CD4-positive, alpha-beta memory T cell (primary cell): ENCODE measurements around the gene SLC35F2. TPM values are rescaled to one million over a fixed set of nuclear protein-coding genes. Genes with fewer than 3 reads are reported as not detected.
A peak's percentile ranks its signal among the peaks of the same experiment; 100 is the strongest.
"Not testable (repeated sequence)": the region's sequence is repeated elsewhere in the genome, so short reads cannot be mapped to it uniquely, and the experiment has no call there.

Experiments
- CTCF ChIA-PET: fragments of 350-600 bp; sonication (Branson Sonifier 250); formaldehyde crosslinking; loops from one replicate; lab custom pipeline; 2021; ENCODE audit warnings: inconsistent platforms; ENCODE audit not compliant: partially characterized antibody; lab: Charles Lee
- POLR2A ChIA-PET: fragments of 350-600 bp; sonication (Branson Sonifier 250); formaldehyde crosslinking; loops from one replicate; lab custom pipeline; 2021; ENCODE audit not compliant: partially characterized antibody; lab: Charles Lee
- DNase-seq, 5 donors: peaks; one replicate each; pipeline versions ENCODE4 v3.0.0 to v3.0.0-alpha.2; 2020 to 2022; ENCODE audit warnings: mixed read lengths in 1 of 5
- H3K27ac ChIP-seq: one replicate; pipeline ENCODE4 v1.7.0; 2013; ENCODE audit warnings: low read depth, low read length
- H3K27me3 ChIP-seq: 2 replicates; pipeline ENCODE4 v1.7.0; 2013; ENCODE audit warnings: mild to moderate bottlenecking, low read length, moderate library complexity; ENCODE audit not compliant: insufficient read depth
- H3K36me3 ChIP-seq: 2 replicates; pipeline ENCODE4 v1.7.0; 2013; ENCODE audit warnings: mild to moderate bottlenecking, low read length, moderate library complexity; ENCODE audit not compliant: insufficient read depth
- H3K4me1 ChIP-seq: 2 replicates; pipeline ENCODE4 v1.7.0; 2013; ENCODE audit warnings: mild to moderate bottlenecking, low read length, moderate library complexity; ENCODE audit not compliant: insufficient read depth
- H3K4me3 ChIP-seq, 2 donors: one replicate each; pipeline ENCODE4 v1.7.0; 2013; ENCODE audit warnings: low read length in 2 of 2, mild to moderate bottlenecking in 1 of 2
- H3K9me3 ChIP-seq, 2 donors: one replicate each; pipeline ENCODE4 v1.7.0; 2013; ENCODE audit warnings: low read length in 2 of 2, control low read depth in 1 of 2; ENCODE audit not compliant: control insufficient read depth in 1 of 2
- H3K27ac Mint-ChIP-seq, 7 donors: one replicate each; pipeline ENCODE4 v1.8.0; 2020 to 2021; ENCODE audit warnings: mixed read lengths in 7 of 7, mild to moderate bottlenecking in 6 of 7, inconsistent platforms in 3 of 7, moderate library complexity in 3 of 7
- H3K27me3 Mint-ChIP-seq, 2 donors: one replicate each; pipeline ENCODE4 v1.8.0; 2020 to 2021; ENCODE audit warnings: mixed read lengths in 2 of 2
- H3K36me3 Mint-ChIP-seq, 2 donors: one replicate each; pipeline ENCODE4 v1.8.0; 2020 to 2021; ENCODE audit warnings: mixed read lengths in 2 of 2, inconsistent platforms in 1 of 2, mild to moderate bottlenecking in 1 of 2
- H3K4me1 Mint-ChIP-seq, 4 donors: one replicate each; pipeline ENCODE4 v1.8.0; 2020 to 2021; ENCODE audit warnings: mixed read lengths in 4 of 4, mild to moderate bottlenecking in 1 of 4
- H3K4me3 Mint-ChIP-seq, 8 donors: one replicate each; pipeline ENCODE4 v1.8.0; 2020 to 2021; ENCODE audit warnings: mixed read lengths in 8 of 8, mild to moderate bottlenecking in 7 of 8, moderate library complexity in 6 of 8, inconsistent platforms in 3 of 8
- H3K9me3 Mint-ChIP-seq, 8 donors: one replicate each; pipeline ENCODE4 v1.8.0; 2020 to 2021; ENCODE audit warnings: mixed read lengths in 8 of 8, mild to moderate bottlenecking in 5 of 8, inconsistent platforms in 3 of 8, moderate library complexity in 1 of 8
- intact Hi-C: fragments of 100-400 bp; cut with micrococcal nuclease; formaldehyde crosslinking; loops from one replicate; pipeline ENCODE4 v1.15.1; 2023
- polyA plus RNA-seq, 2 donors: library from polyadenylated mRNA; unstranded; fragments of 300-500 nt; fragmentation: Illumina TruSeq; gene quantifications; one replicate each; pipeline ENCODE4 v1.2.3, GENCODE V29; 2021
- total RNA-seq, 2 experiments: library from RNA; stranded (reverse); gene quantifications; one replicate each; pipeline ENCODE4 v1.2.3, GENCODE V29; 2021

SLC35F2 gene
- total and polyA plus RNA-seq, 4 experiments from 2014 or later: 5.9 to 11.9 (median 7.2) TPM

DNA sequence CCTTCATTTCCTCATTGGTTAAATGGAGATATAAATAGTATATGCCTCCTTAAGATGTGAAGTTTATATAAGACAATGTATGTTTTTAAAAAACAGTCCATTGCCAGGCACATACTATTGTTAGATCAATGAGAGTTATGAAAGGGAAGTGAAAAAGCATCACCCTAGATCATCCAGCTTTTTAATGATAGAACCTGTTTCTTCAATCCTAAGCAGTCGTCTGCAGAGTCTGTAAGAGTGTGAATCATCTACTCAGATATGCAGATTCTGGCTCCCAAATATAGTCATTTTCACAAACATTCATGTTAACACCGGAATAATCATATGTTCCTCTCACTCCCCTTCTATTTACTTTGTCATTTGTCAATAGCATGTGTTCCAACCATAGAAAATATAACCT lies 81.5 kb downstream of the SLC35F2 start:
- H3K4me1 ChIP-seq: no peaks in the 10 kb centered on the region
- H3K27me3 ChIP-seq: no peaks in the 10 kb centered on the region
- ChIA-PET CTCF (interaction anchor here (1.0 kb wide), 1 partner anchor 22 kb away, joined by 3 read pairs; no protein-coding TSS in a partner anchor), POLR2A (no interaction called here)
- H3K9me3 ChIP-seq: no peaks in the 10 kb centered on the region
- Mint-ChIP-seq H3K4me1 (peaks cover 0 to 1% (median 0%) of the 10 kb centered on the region in 4 donors), H3K27ac (no peak overlapping the region), H3K27me3 (peaks cover 0 to 2% of the 10 kb centered on the region in 2 donors), H3K9me3 (no peaks in the 10 kb centered on the region), H3K4me3 (no peak overlapping the region), H3K36me3 (no peaks in the 10 kb centered on the region)
- no peak overlapping the region for H3K4me3 ChIP-seq
- no peak for DNase-seq
- H3K36me3 ChIP-seq: no peaks in the 10 kb centered on the region
- intact Hi-C loops: no loop called here
- H3K27ac ChIP-seq: no peak overlapping the region

DNA sequence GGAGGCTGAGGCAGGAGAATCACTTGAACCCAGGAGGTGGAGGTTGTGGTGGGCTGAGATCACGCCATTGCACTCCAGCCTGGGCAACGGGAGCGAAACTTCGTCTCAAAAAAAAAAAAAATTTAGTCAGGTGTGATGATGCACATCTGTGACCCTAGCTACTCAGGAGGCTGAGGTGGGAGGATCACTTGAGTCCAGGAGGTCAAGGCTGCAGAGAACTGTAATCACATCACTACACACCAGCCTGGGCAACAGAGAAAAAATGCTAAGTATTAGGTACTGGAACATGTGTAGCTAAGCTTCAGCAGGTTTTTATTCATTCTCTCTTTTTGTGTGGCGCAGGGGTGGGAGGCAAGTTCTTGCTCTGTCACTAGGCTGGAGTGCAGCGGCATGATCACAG lies 82.5 kb downstream of the SLC35F2 start:
- POLR2A ChIA-PET: no interaction called here
- Histone ChIP-seq H3K4me3 (no peak overlapping the region), H3K27me3 (no peaks in the 10 kb centered on the region), H3K36me3 (no peaks in the 10 kb centered on the region), H3K4me1 (no peaks in the 10 kb centered on the region), H3K27ac (no peak overlapping the region), H3K9me3 (no peaks in the 10 kb centered on the region)
- peaks cover 0 to 1% (median 0%) of the 10 kb centered on the region in 4 donors for H3K4me1 Mint-ChIP-seq
- H3K36me3 Mint-ChIP-seq: no peaks in the 10 kb centered on the region
- intact Hi-C loops: no loop called here
- no peak overlapping the region for H3K27ac Mint-ChIP-seq
- H3K27me3 Mint-ChIP-seq: peaks cover 3 to 6% of the 10 kb centered on the region in 2 donors
- no peaks in the 10 kb centered on the region for H3K9me3 Mint-ChIP-seq
- no peak overlapping the region for H3K4me3 Mint-ChIP-seq
- CTCF ChIA-PET: interaction anchor here (1.0 kb wide), 1 partner anchor 23 kb away, joined by 3 read pairs; no protein-coding TSS in a partner anchor
- DNase-seq: no peak

DNA sequence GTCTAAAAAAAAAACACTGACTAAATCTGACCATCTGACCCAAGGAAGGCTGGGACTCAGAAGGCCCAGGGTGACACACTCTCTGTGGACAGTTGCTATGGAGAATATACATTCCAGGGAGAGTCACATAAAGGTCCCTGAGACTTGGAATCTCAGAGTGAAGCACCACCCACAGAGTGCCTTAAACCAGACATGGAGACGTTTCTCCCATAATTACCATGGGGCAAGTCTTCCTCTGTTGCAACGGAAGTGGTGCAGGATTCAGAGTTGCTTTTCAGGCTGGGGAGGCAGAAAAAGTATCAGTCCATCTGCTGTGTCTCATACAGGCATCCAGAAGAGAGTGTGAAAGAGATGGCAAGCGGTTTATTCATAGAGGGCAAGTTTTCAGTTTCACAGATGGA lies 88.0 kb downstream of the SLC35F2 start:
- Histone ChIP-seq H3K27ac (no peak overlapping the region), H3K4me1 (no peaks in the 10 kb centered on the region), H3K4me3 (no peak overlapping the region), H3K36me3 (no peaks in the 10 kb centered on the region), H3K9me3 (no peaks in the 10 kb centered on the region), H3K27me3 (no peaks in the 10 kb centered on the region)
- H3K27me3 Mint-ChIP-seq: peaks cover 3 to 16% of the 10 kb centered on the region in 2 donors
- ChIA-PET CTCF (interaction anchor here (0.7 to 2.1 kb wide), 9 partner anchors 13 to 225 kb away, joined by 3 to 7 read pairs (median 4); no protein-coding TSS in a partner anchor), POLR2A (no interaction called here)
- no peak overlapping the region for H3K4me3 Mint-ChIP-seq
- intact Hi-C loops: no loop called here
- H3K27ac Mint-ChIP-seq: no peak overlapping the region
- H3K9me3 Mint-ChIP-seq: no peaks in the 10 kb centered on the region
- no peak for DNase-seq
- H3K36me3 Mint-ChIP-seq: no peaks in the 10 kb centered on the region
- H3K4me1 Mint-ChIP-seq: no peaks in the 10 kb centered on the region

DNA sequence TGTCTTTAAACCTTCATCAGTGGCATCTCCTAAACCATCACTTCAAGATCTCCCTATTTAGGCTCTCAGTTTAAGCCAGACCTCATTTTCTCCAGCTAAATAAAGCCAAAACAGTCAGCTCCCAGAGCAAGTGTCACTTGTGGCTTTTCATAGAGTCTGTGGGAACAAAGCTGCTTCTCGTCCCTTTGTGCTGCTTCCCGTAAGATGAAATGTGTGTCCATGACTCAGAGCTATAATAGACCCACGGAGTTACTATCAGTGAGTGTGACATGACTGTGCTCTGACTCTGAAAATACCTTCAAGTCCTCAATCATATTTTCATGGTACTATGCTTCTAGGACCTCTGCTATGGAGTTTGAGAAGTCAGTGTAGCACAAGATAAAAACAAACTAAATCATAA lies 89.4 kb downstream of the SLC35F2 start:
- Mint-ChIP-seq H3K36me3 (no peaks in the 10 kb centered on the region), H3K4me3 (no peak overlapping the region), H3K4me1 (no peaks in the 10 kb centered on the region), H3K27me3 (peaks cover 3 to 19% of the 10 kb centered on the region in 2 donors), H3K27ac (peak overlapping the region in 1 of 7 donors; percentile 25), H3K9me3 (no peaks in the 10 kb centered on the region)
- no peaks in the 10 kb centered on the region for H3K27me3 ChIP-seq
- H3K27ac ChIP-seq: no peak overlapping the region
- DNase-seq: no peak
- no peaks in the 10 kb centered on the region for H3K36me3 ChIP-seq
- H3K9me3 ChIP-seq: no peaks in the 10 kb centered on the region
- CTCF ChIA-PET: interaction anchor here (1.1 to 1.5 kb wide), 2 partner anchors 192 to 220 kb away, joined by 4 to 6 read pairs; no protein-coding TSS in a partner anchor
- POLR2A ChIA-PET: no interaction called here
- intact Hi-C loops: no loop called here
- H3K4me3 ChIP-seq: no peak overlapping the region
- no peaks in the 10 kb centered on the region for H3K4me1 ChIP-seq

- not testable (repeated sequence) for H3K36me3 ChIP-seq
Measured at GRCh38 chr11:107758719-107759355, 99.8 kb downstream of the SLC35F2 start.

DNA sequence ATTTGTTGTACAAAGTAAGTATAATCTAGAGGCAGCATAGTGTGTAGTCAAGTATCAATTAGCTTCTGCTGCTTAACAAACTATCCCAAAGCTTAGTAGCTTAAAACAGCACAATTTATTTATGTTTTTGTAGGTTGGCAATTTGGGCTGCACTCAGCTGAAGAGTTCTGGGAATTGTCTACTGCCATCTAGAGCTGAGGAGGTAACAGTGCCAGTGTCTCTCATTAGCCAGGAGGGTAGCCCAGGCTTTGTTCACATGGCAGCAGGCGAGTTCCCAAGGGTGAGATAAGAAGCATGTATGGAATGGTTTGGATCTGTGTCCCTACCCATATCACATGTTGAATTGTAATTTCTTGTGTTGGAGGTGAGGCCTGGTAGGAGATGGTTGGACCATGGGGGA lies 100.9 kb downstream of the SLC35F2 start:
- intact Hi-C loops: no loop called here
- DNase-seq: no peak
- Mint-ChIP-seq H3K4me3 (no peak overlapping the region), H3K4me1 (no peaks in the 10 kb centered on the region), H3K36me3 (no peaks in the 10 kb centered on the region), H3K27me3 (peaks cover 16 to 32% of the 10 kb centered on the region in 2 donors), H3K27ac (no peak overlapping the region), H3K9me3 (peaks cover 0 to 7% (median under 1%) of the 10 kb centered on the region in 8 donors)
- POLR2A ChIA-PET: no interaction called here
- H3K9me3 ChIP-seq: no peaks in the 10 kb centered on the region
- H3K36me3 ChIP-seq: no peaks in the 10 kb centered on the region
- no peaks in the 10 kb centered on the region for H3K27me3 ChIP-seq
- no peaks in the 10 kb centered on the region for H3K4me1 ChIP-seq
- no peak overlapping the region for H3K27ac ChIP-seq
- H3K4me3 ChIP-seq: no peak overlapping the region
- CTCF ChIA-PET: interaction anchor here (1.4 kb wide), 1 partner anchor 14 kb away, joined by 4 read pairs; no protein-coding TSS in a partner anchor

More at GRCh38 chr11:107758719-107759355, 99.8 kb downstream of the SLC35F2 start:
- DNase-seq, H3K4me3 Mint-ChIP-seq, H3K27me3 ChIP-seq, CTCF ChIA-PET, H3K9me3 Mint-ChIP-seq, H3K4me1 ChIP-seq, POLR2A ChIA-PET, H3K27ac ChIP-seq, H3K27ac Mint-ChIP-seq, H3K4me1 Mint-ChIP-seq, H3K36me3 Mint-ChIP-seq, H3K9me3 ChIP-seq, intact Hi-C loops, H3K4me3 ChIP-seq: not testable (repeated sequence)
- H3K27me3 Mint-ChIP-seq: peaks cover 21 to 25% of the 10 kb centered on the region in 2 donors

DNA sequence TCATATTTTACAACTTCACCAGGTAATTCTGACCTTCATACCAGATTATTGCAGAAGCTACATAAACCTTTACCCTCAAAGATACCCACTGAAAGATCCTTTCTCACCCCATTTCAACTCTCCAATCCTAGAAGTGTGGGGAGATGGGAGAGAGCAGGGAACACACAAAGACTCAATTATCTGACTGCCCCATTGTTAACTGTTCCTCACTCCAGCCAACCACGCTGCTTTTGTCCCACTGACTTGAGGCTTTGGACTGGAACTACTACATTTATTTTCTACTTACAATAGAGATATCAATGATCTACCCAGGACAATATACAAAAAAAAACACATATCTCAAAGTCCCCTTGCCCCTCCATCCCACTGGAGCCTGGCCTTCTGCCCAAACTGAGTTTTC lies 102.0 kb downstream of the SLC35F2 start:
- H3K36me3 ChIP-seq: no peaks in the 10 kb centered on the region
- no peak overlapping the region for H3K4me3 Mint-ChIP-seq
- no peak overlapping the region for H3K27ac ChIP-seq
- no peaks in the 10 kb centered on the region for H3K9me3 ChIP-seq
- peaks cover 14 to 36% of the 10 kb centered on the region in 2 donors for H3K27me3 Mint-ChIP-seq
- POLR2A ChIA-PET: no interaction called here
- H3K4me1 ChIP-seq: no peaks in the 10 kb centered on the region
- H3K27me3 ChIP-seq: no peaks in the 10 kb centered on the region
- H3K4me3 ChIP-seq: no peak overlapping the region
- DNase-seq: no peak
- H3K4me1 Mint-ChIP-seq: no peaks in the 10 kb centered on the region
- H3K36me3 Mint-ChIP-seq: no peaks in the 10 kb centered on the region
- H3K27ac Mint-ChIP-seq: no peak overlapping the region
- CTCF ChIA-PET: interaction anchor here (1.3 kb wide), 1 partner anchor 18 kb away, joined by 3 read pairs; no protein-coding TSS in a partner anchor
- intact Hi-C loops: no loop called here
- H3K9me3 Mint-ChIP-seq: peaks cover 0 to 7% (median under 1%) of the 10 kb centered on the region in 8 donors
